GM18505 (cell line): Measurements from ENCODE around the gene NXPE2.

Experiments used
- ATAC-seq: cut with Tn5 transposase; IDR thresholded peaks from one replicate; pipeline ENCODE4 v1.9.1; 2021; ENCODE audit not compliant: unreplicated experiment
- POLR2A ChIP-seq: IDR thresholded peaks from 4 replicates; pipeline ENCODE4 v1.6.1; 2011; ENCODE audit warnings: borderline replicate concordance; ENCODE audit not compliant: insufficient read depth, insufficient read length; ENCODE audit errors: extremely low read depth

The NXPE2 gene

GRCh38 chr11:114709960-114710359 lies 31.6 kb downstream of the NXPE2 start:
- TF ChIP-seq POLR2A: no peak
- ATAC-seq: no peak

- no peak for TF ChIP-seq POLR2A
- no peak for ATAC-seq
These were observed 35.4 kb downstream of the NXPE2 start for GRCh38 chr11:114713756-114714155.

- no peak for ATAC-seq
- TF ChIP-seq POLR2A: no peak
These were observed 41.2 kb downstream of the NXPE2 start for GRCh38 chr11:114719562-114719961.

GRCh38 chr11:114724916-114725524 lies 46.7 kb downstream of the NXPE2 start:
- ATAC-seq: no peak

GRCh38 chr11:114725623-114726022 lies 47.3 kb downstream of the NXPE2 start:
- no peak for ATAC-seq
- no peak for TF ChIP-seq POLR2A

More at GRCh38 chr11:114724916-114725524, 46.7 kb downstream of the NXPE2 start:
- TF ChIP-seq POLR2A: no peak

GRCh38 chr11:114736806-114737205 lies 58.5 kb downstream of the NXPE2 start:
- TF ChIP-seq POLR2A: no peak
- ATAC-seq: no peak

GRCh38 chr11:114738954-114739353 lies 60.6 kb downstream of the NXPE2 start:
- no peak for ATAC-seq

GRCh38 chr11:114745150-114745671 lies 66.9 kb downstream of the NXPE2 start:
- ATAC-seq: no peak
- no peak for TF ChIP-seq POLR2A

More at GRCh38 chr11:114738954-114739353, 60.6 kb downstream of the NXPE2 start:
- TF ChIP-seq POLR2A: no peak

GRCh38 chr11:114746013-114746412 lies 67.7 kb downstream of the NXPE2 start:
- no peak for ATAC-seq
- TF ChIP-seq POLR2A: no peak
